Mammary microvascular endothelial cell (primary cell): Measurements from ENCODE around the gene GRIFIN. TPM values are rescaled to one million over a fixed set of nuclear protein-coding genes. Genes with fewer than 3 reads are reported as not detected.

Source experiments
- total RNA-seq: library from RNA; depleted of rRNA; stranded (reverse); fragments of >200 nt; gene quantifications from 2 replicates; pipeline ENCODE4 v1.2.3, GENCODE V29; 2015

GRIFIN gene, protein sequence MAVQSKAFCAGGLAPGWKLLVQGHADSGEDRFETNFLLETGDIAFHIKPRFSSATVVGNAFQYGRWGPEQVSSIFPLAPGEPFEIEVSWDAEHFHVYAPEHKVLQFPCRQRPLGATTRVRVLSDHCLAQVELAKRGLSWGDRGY
- not detected in 2 replicates for total RNA-seq

DNA sequence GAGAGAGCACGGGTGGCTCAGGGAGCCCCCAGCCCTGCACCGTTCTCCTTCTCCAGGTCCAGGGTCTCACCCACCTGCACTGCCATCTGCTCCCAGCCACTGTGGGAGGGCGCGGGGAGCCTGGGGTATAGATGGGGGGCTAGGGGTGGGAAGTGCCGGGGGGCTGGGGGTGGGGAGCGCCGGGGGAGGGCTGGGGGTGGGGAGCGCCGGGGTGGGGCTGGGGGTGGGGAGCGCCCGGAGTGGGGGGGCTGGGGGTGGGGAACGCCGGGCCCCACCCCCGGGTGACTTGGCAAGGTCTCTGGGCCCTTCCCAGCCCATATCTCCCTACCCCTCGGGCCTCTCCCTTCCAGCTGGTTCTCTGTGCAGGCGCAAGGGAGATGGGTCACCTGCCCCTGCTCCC is at the start of gene GRIFIN:
Gene GRIFIN (minus strand): TSS at position 101 of the 400 bp plus-strand sequence. CDS start 15 bp downstream, at position 86.

DNA sequence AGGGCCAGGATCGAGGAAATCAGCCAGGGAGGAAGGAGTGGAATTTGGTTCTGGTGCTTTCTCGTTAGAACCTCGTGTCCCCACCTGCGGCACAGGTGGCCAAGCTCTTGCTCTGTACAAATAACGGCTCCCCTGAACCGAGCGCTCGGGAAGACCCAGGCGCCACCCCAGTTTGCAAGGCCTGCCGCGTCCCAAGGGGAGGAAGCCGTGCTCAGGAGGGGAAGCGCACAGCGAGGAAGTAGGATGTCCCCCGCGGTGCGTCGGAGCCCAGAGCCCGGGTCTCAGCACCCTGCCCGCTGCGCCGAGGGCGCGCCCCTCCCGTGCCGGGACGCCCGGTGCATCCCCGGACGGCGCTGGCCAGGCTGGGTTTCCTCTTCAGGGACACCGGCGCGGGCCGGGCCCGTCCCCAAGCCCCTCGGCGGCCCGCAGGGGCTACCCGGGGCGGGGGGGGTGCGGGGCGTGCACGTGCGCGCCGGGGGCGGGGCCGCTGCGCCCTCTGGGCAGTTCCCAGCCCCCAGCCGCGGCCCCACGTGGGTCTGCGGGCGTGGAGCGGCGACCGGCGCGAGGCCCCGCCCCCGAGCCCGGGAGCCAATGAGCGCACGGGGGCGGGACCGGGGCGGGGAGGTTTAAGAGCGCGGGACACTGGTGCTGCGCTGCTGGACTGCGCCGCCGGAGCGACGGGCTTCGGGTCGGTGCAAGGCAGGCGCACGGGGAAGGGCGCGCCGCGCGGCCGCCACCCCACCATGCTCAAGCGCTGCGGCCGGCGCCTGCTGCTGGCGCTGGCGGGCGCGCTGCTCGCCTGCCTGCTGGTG is 43.1 kb upstream of the GRIFIN start, which contains the start of gene LFNG:
Gene LFNG (plus strand): TSS at position 656 of the 812 bp plus-strand sequence. CDS start 88 bp downstream, at position 744.

Other genes starting within 250 kb of the GRIFIN start
- 40.1 and 52.4 TPM in 2 replicates for gene MAD1L1, start 243.5 kb downstream of the GRIFIN start, total RNA-seq
- 19.5 and 19.7 TPM in 2 replicates for gene MRM2, start 234.2 kb downstream of the GRIFIN start, total RNA-seq
- 43.9 and 44.4 TPM in 2 replicates for gene NUDT1, start 234.2 kb downstream of the GRIFIN start, total RNA-seq
- gene SNX8, start 162.0 kb downstream of the GRIFIN start, total RNA-seq, result 33.7 and 34.2 TPM in 2 replicates
- gene EIF3B, start 121.6 kb downstream of the GRIFIN start, total RNA-seq, result 197 and 200 TPM in 2 replicates
- gene CHST12, start 72.8 kb downstream of the GRIFIN start, total RNA-seq, result 16.8 and 17.0 TPM in 2 replicates
- 4.5 and 7.3 TPM in 2 replicates for gene LFNG, start 43.4 kb upstream of the GRIFIN start, total RNA-seq
- 39.9 and 41.0 TPM in 2 replicates for gene BRAT1, start 79.1 kb upstream of the GRIFIN start, total RNA-seq
- 12.0 and 26.0 TPM in 2 replicates for gene IQCE, start 82.6 kb upstream of the GRIFIN start, total RNA-seq
- gene TTYH3, start 155.6 kb upstream of the GRIFIN start, total RNA-seq, result 94.6 and 105 TPM in 2 replicates
- gene AMZ1, start 211.8 kb upstream of the GRIFIN start, total RNA-seq, result not detected in 2 replicates